GM11168 (cell line): ENCODE results near the gene BATF2.

Experiments
- in situ Hi-C: fragments of 300-500 bp; cut with MboI; formaldehyde crosslinking; loops from one replicate; pipeline ENCODE4 v1.12.0; 2022; ENCODE audit warnings: low sequenced_read_pairs; ENCODE audit not compliant: unreplicated experiment

The BATF2 gene

GRCh38 chr11:64970731-64971151 lies 26.0 kb downstream of the BATF2 start:
- in situ Hi-C loops = no loop called here

GRCh38 chr11:64969209-64969608 lies 27.6 kb downstream of the BATF2 start:
- in situ Hi-C loops = no loop called here

- in situ Hi-C loops = no loop called here
These were observed 29.4 kb downstream of the BATF2 start for GRCh38 chr11:64967375-64967774.

- in situ Hi-C loops = no loop called here
These were observed 33.6 kb downstream of the BATF2 start for GRCh38 chr11:64963072-64963631.

DNA sequence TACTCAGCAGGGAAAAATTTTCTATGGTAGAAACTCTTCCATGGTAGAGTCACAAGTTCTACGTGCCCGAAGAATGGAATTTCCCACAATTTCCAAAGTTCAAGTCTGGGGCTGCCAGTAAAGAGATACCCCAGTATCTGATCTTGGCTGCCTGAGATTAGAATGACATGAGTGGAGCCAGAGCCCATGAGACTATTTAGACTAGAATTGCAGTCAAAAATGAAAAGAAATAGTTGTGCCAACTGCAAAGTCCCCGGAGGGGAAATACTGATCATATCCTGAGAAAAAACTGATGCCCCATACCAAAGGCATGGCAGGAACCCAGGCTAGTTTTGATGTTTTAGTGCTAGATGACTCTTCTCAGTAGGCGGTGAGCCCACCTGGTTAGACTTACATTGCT lies 36.1 kb downstream of the BATF2 start:
- in situ Hi-C loops = no loop called here

- in situ Hi-C loops = no loop called here
These were observed 37.3 kb downstream of the BATF2 start for GRCh38 chr11:64959498-64959897.

DNA sequence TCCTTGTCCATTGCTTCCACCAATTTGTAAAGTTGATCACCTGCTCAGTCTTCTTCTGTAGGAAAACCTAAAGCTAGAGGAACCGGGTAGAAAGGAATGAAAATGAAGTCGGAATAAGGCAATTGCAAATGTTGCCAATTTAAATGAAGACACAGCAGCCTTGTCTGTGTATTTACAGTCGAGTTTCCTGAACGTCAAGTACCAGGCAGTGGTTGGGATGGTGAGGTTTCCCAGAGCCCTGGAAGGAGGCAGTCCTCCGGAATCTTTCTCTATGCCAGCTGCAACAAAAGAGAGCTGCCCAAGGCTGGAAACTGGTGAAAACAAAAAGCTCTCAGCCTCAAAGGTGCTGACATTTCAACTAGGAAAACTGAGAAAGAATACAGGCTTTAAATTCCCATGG lies 42.6 kb downstream of the BATF2 start:
- in situ Hi-C loops = no loop called here

- in situ Hi-C loops = no loop called here
These were observed 45.2 kb downstream of the BATF2 start for GRCh38 chr11:64951529-64951928.

- in situ Hi-C loops = no loop called here
These were observed 49.5 kb downstream of the BATF2 start for GRCh38 chr11:64947208-64947814.
